H1 (cell line): ENCODE results near the gene TMEM9B. TPM values are rescaled to one million over a fixed set of nuclear protein-coding genes. Genes with fewer than 3 reads are reported as not detected.
A peak's percentile ranks its signal among the peaks of the same experiment; 100 is the strongest.

Experiments
- ATF2 ChIP-seq: IDR thresholded peaks from 2 replicates; pipeline ENCODE4 v1.6.1; 2012; ENCODE audit warnings: low read length, inconsistent platforms
- CBX8 ChIP-seq: fragments of 300-800, 300-1000 bp; sonication (generic); IDR thresholded peaks from 2 replicates; pipeline ENCODE4 v1.7.1; 2016; ENCODE audit warnings: low read depth, low read length, borderline replicate concordance
- CTBP2 ChIP-seq: IDR thresholded peaks from 2 replicates; pipeline ENCODE4 v1.7.0; 2011; ENCODE audit warnings: borderline replicate concordance, mild to moderate bottlenecking, moderate library complexity, mixed read lengths, low read length; ENCODE audit not compliant: insufficient read depth, insufficient read length
- GABPA ChIP-seq: IDR thresholded peaks from 2 replicates; pipeline ENCODE4 v1.6.1; 2011; ENCODE audit warnings: mild to moderate bottlenecking, low read length, moderate library complexity, borderline replicate concordance; ENCODE audit not compliant: insufficient read depth
- HDAC2 ChIP-seq, 2 experiments: fragments of 300-600 bp in 1 of 2; sonication (generic) in 1 of 2; IDR thresholded peaks; 2 replicates each; pipeline ENCODE4 v1.6.1; 2011 to 2012; ENCODE audit warnings: low read depth in 2 of 2, low read length in 2 of 2, mild to moderate bottlenecking in 2 of 2, moderate library complexity in 2 of 2, borderline replicate concordance in 1 of 2, inconsistent platforms in 1 of 2
- KDM1A ChIP-seq: fragments of 200-600, 300-600 bp; sonication (generic); IDR thresholded peaks from 2 replicates; pipeline ENCODE4 v1.7.1; 2016; ENCODE audit warnings: mild to moderate bottlenecking, low read length, borderline replicate concordance
- KDM4A ChIP-seq: IDR thresholded peaks from one replicate; pipeline ENCODE4 v1.7.1; 2012; ENCODE audit warnings: low read depth, mild to moderate bottlenecking, moderate library complexity, low read length, inconsistent platforms; ENCODE audit not compliant: severe bottlenecking
- KDM5A ChIP-seq: fragments of 200-600 bp; IDR thresholded peaks from 2 replicates; pipeline ENCODE4 v1.7.1; 2012; ENCODE audit warnings: mild to moderate bottlenecking, low read length, inconsistent platforms, mixed read lengths
- MAFK ChIP-seq: IDR thresholded peaks from 2 replicates; pipeline ENCODE4 v1.6.1; 2012; ENCODE audit warnings: low read depth, mild to moderate bottlenecking, improper control_type of control experiment, low read length
- PHF8 ChIP-seq: fragments of 200-600 bp; sonication (generic); conservative IDR thresholded peaks from 2 replicates; pipeline ENCODE4 v1.7.1; 2012; ENCODE audit warnings: low read depth, mild to moderate bottlenecking, inconsistent platforms, low read length, moderate library complexity
- POLR2AphosphoS5 ChIP-seq: IDR thresholded peaks from 2 replicates; pipeline ENCODE4 v1.6.1; 2011; ENCODE audit warnings: low read depth, low read length
- POU5F1 ChIP-seq: IDR thresholded peaks from 2 replicates; pipeline ENCODE4 v1.6.1; 2011; ENCODE audit warnings: low read depth, mild to moderate bottlenecking, low read length, moderate library complexity
- RBBP5 ChIP-seq: IDR thresholded peaks from 2 replicates; pipeline ENCODE4 v1.7.1; 2012; ENCODE audit warnings: low read depth, mild to moderate bottlenecking, inconsistent platforms, low read length, moderate library complexity, borderline replicate concordance
- RXRA ChIP-seq: IDR thresholded peaks from 2 replicates; pipeline ENCODE4 v1.6.1; 2011; ENCODE audit warnings: low read depth, mild to moderate bottlenecking, low read length, moderate library complexity; ENCODE audit not compliant: insufficient read depth
- TAF7 ChIP-seq: optimal IDR thresholded peaks from 2 replicates; pipeline ENCODE3; 2011; ENCODE audit warnings: low read depth, mild to moderate bottlenecking, inconsistent platforms, low read length, moderate library complexity, borderline replicate concordance
- YY1 ChIP-seq: IDR thresholded peaks from 2 replicates; pipeline ENCODE4 v1.6.1; 2011; ENCODE audit warnings: low read depth, mild to moderate bottlenecking, low read length
- ZNF274 ChIP-seq: IDR thresholded peaks from 2 replicates; pipeline ENCODE4 v1.7.0; 2012; ENCODE audit warnings: low read length, borderline replicate concordance; ENCODE audit errors: extremely low read depth
- polyA plus RNA-seq, 7 experiments: library from polyadenylated mRNA; depleted of rRNA in 3 of 7; stranded (reverse) in 5 of 7; unstranded in 2 of 7; fragments of >200 nt in 5 of 7; fragments of 200-250 nt in 2 of 7; gene quantifications; 1 replicate in 5 of 7; 2 replicates in 1 of 7; 4 replicates in 1 of 7; pipeline versions ENCODE4 v1.2.1 to v1.2.3, GENCODE V29; 2011 to 2013; ENCODE audit warnings: missing spikeins in 2 of 7, mixed read lengths in 2 of 7
- total RNA-seq: library from RNA; stranded (reverse); fragmentation: NEBNext Ultra II Directional; extraction: Animal tissue kit (Norgen Biotek cat#: 25700); gene quantifications from 2 replicates; pipeline ENCODE4 v1.2.1, GENCODE V29; 2021
- TF ChIP-seq, protein P1 (sequence below), 3 experiments: IDR thresholded peaks; 1 replicate in 2 of 3; 2 replicates in 1 of 3; pipeline versions ENCODE4 v1.5.1 to v1.6.1; 2011; ENCODE audit warnings: low read length in 3 of 3, mild to moderate bottlenecking in 3 of 3, inconsistent platforms in 2 of 3, low read depth in 1 of 3, moderate library complexity in 1 of 3; ENCODE audit not compliant: insufficient read depth in 1 of 3; ENCODE audit errors: control extremely low read depth in 1 of 3

The TMEM9B gene
- total and polyA plus RNA-seq, 2 of the 8 experiments (the other 6 are each of a cell fraction or from before 2014, with no cell fraction given), result 8.3 to 9.4 TPM

- TF ChIP-seq HDAC2 (IDR thresholded peaks at IDR 0.05; ENCODE audit: borderline replicate concordance in 1 of 2, low read depth in 2 of 2, low read length in 2 of 2), result no peak
- no peak for TF ChIP-seq RBBP5
- TF ChIP-seq, protein P1, sequence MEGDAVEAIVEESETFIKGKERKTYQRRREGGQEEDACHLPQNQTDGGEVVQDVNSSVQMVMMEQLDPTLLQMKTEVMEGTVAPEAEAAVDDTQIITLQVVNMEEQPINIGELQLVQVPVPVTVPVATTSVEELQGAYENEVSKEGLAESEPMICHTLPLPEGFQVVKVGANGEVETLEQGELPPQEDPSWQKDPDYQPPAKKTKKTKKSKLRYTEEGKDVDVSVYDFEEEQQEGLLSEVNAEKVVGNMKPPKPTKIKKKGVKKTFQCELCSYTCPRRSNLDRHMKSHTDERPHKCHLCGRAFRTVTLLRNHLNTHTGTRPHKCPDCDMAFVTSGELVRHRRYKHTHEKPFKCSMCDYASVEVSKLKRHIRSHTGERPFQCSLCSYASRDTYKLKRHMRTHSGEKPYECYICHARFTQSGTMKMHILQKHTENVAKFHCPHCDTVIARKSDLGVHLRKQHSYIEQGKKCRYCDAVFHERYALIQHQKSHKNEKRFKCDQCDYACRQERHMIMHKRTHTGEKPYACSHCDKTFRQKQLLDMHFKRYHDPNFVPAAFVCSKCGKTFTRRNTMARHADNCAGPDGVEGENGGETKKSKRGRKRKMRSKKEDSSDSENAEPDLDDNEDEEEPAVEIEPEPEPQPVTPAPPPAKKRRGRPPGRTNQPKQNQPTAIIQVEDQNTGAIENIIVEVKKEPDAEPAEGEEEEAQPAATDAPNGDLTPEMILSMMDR (IDR thresholded peaks at IDR 0.05; ENCODE audit: control extremely low read depth in 1 of 3, insufficient read depth in 1 of 3, low read depth in 1 of 3, low read length in 3 of 3), result no peak
- no peak for TF ChIP-seq KDM1A
- no peak for TF ChIP-seq ATF2
- no peak for TF ChIP-seq RXRA
- no peak for TF ChIP-seq CBX8
- peak; percentile 54; the same call in 1 of the 2 replicates for TF ChIP-seq PHF8
- TF ChIP-seq KDM4A, result peak; percentile 92
- no peak for TF ChIP-seq TAF7
- TF ChIP-seq CTBP2, result no peak
- no peak for TF ChIP-seq MAFK
- TF ChIP-seq POU5F1, result no peak
- TF ChIP-seq GABPA, result no peak
- TF ChIP-seq YY1, result no peak
- no peak for TF ChIP-seq ZNF274
- TF ChIP-seq KDM5A, result no peak
- no peak; the same call in 1 of the 2 replicates for TF ChIP-seq POLR2AphosphoS5
These were observed 53.0 kb downstream of the TMEM9B start, which contains the start of gene AKIP1 (continued) for GRCh38 chr11:8911029-8911823.
